HG02943 (cell line): Measurements from ENCODE around the gene ACER3.
"Not testable (repeated sequence)": the region's sequence is repeated elsewhere in the genome, so short reads cannot be mapped to it uniquely, and the experiment has no call there.

Source experiments
- ATAC-seq: cut with Tn5 transposase; IDR thresholded peaks from one replicate; pipeline ENCODE4 v1.9.1; 2021; ENCODE audit warnings: mild to moderate bottlenecking, low read depth, moderate library complexity; ENCODE audit not compliant: unreplicated experiment

Gene ACER3

GRCh38 chr11:76835928-76836612, 24.6 kb upstream of the ACER3 start:
- no peak for ATAC-seq

GRCh38 chr11:76836613-76837291, 24.0 kb upstream of the ACER3 start:
- no peak for ATAC-seq

- ATAC-seq = no peak
Observed at GRCh38 chr11:76837696-76838677, 22.7 kb upstream of the ACER3 start.

- ATAC-seq = no peak
Observed at GRCh38 chr11:76838678-76839068, 22.0 kb upstream of the ACER3 start.

- ATAC-seq = no peak
Observed at GRCh38 chr11:76839311-76839710, 21.4 kb upstream of the ACER3 start.

GRCh38 chr11:76841923-76842452, 18.7 kb upstream of the ACER3 start:
- no peak for ATAC-seq

- ATAC-seq = no peak
Observed at GRCh38 chr11:76843907-76844306, 16.8 kb upstream of the ACER3 start.

- no peak for ATAC-seq
Observed at GRCh38 chr11:76844511-76844910, 16.2 kb upstream of the ACER3 start.

- no peak for ATAC-seq
Observed at GRCh38 chr11:76845069-76845468, 15.6 kb upstream of the ACER3 start.

- ATAC-seq = no peak
Observed at GRCh38 chr11:76846441-76846840, 14.3 kb upstream of the ACER3 start.

- no peak for ATAC-seq
Observed at GRCh38 chr11:76849376-76849775, 11.3 kb upstream of the ACER3 start.

GRCh38 chr11:76850130-76850529, 10.6 kb upstream of the ACER3 start:
- ATAC-seq = no peak

- no peak for ATAC-seq
Observed at GRCh38 chr11:76850815-76851214, 9.9 kb upstream of the ACER3 start.

- ATAC-seq = no peak
Observed at GRCh38 chr11:76854709-76855108, 6.0 kb upstream of the ACER3 start.

GRCh38 chr11:76855670-76856069, 5.0 kb upstream of the ACER3 start:
- ATAC-seq = not testable (repeated sequence)

GRCh38 chr11:76856106-76856505, 4.6 kb upstream of the ACER3 start:
- no peak for ATAC-seq

- no peak for ATAC-seq
Observed at GRCh38 chr11:76856571-76856970, 4.1 kb upstream of the ACER3 start.

GRCh38 chr11:76857781-76858410, 2.8 kb upstream of the ACER3 start:
- no peak for ATAC-seq

GRCh38 chr11:76859708-76860227, 950 bp upstream of the ACER3 start:
- ATAC-seq = no peak

GRCh38 chr11:76861490-76861953, 804 bp downstream of the ACER3 start:
- ATAC-seq = no peak
